DND-41 (cell line): Measurements from ENCODE around the gene PRKAR1B.
"Not testable (repeated sequence)": the region's sequence is repeated elsewhere in the genome, so short reads cannot be mapped to it uniquely, and the experiment has no call there.

Experiments
- ATAC-seq: fragments of 200-7000 bp; cut with Tn5 transposase; 3 replicates; pipeline ENCODE4 v1.9.1; 2021; ENCODE audit warnings: low read depth; ENCODE audit not compliant: insufficient read depth
- DNase-seq: peaks from one replicate; pipeline ENCODE4 v3.0.0-alpha.2; 2020
- H2AFZ ChIP-seq: 2 replicates; pipeline ENCODE4 v1.6.0; 2012; ENCODE audit warnings: low read depth, low read length
- H3K27ac ChIP-seq: 2 replicates; pipeline ENCODE4 v1.5.1; 2012; ENCODE audit warnings: low read length, inconsistent platforms
- H3K27me3 ChIP-seq: fragments of 200-600 bp; sonication (generic); 2 replicates; pipeline ENCODE4 v1.6.0; 2012; ENCODE audit warnings: low read length, mild to moderate bottlenecking, inconsistent platforms; ENCODE audit not compliant: insufficient read depth, poor library complexity
- H3K36me3 ChIP-seq: 2 replicates; pipeline ENCODE4 v1.5.1; 2012; ENCODE audit warnings: low read length, inconsistent platforms; ENCODE audit not compliant: insufficient read depth
- H3K4me1 ChIP-seq: 2 replicates; pipeline ENCODE4 v1.5.1; 2012; ENCODE audit warnings: mild to moderate bottlenecking, low read length; ENCODE audit not compliant: insufficient read depth
- H3K4me2 ChIP-seq: 2 replicates; pipeline ENCODE4 v1.6.0; 2012; ENCODE audit warnings: mild to moderate bottlenecking, moderate library complexity, low read length, inconsistent platforms; ENCODE audit not compliant: insufficient read depth
- H3K4me3 ChIP-seq, 2 experiments: fragments of 200-600 bp in 1 of 2; shearing (Covaris generic) in 1 of 2; 2 replicates each; pipeline ENCODE4 v1.5.1; 2012 to 2016; ENCODE audit warnings: inconsistent platforms in 2 of 2, low read length in 2 of 2, mild to moderate bottlenecking in 2 of 2, low read depth in 1 of 2, moderate library complexity in 1 of 2
- H3K79me2 ChIP-seq: 2 replicates; pipeline ENCODE4 v1.6.0; 2012; ENCODE audit warnings: low read length, inconsistent platforms; ENCODE audit not compliant: insufficient read depth
- H3K9ac ChIP-seq: 2 replicates; pipeline ENCODE4 v1.6.0; 2012; ENCODE audit warnings: low read depth, mild to moderate bottlenecking, inconsistent platforms, low read length, moderate library complexity
- H3K9me3 ChIP-seq: 2 replicates; pipeline ENCODE4 v1.5.1; 2012; ENCODE audit warnings: low read length, moderate library complexity, mild to moderate bottlenecking, inconsistent platforms; ENCODE audit not compliant: insufficient read depth, severe bottlenecking
- H4K20me1 ChIP-seq: 2 replicates; pipeline ENCODE4 v1.6.0; 2012; ENCODE audit warnings: low read length; ENCODE audit not compliant: insufficient read depth
- EZH2 ChIP-seq: IDR thresholded peaks from 3 replicates; pipeline ENCODE4 v1.6.1; 2012; ENCODE audit warnings: borderline replicate concordance, low read depth, mild to moderate bottlenecking, moderate library complexity, low read length, inconsistent platforms; ENCODE audit not compliant: severe bottlenecking
- TF ChIP-seq, protein P1 (sequence below): IDR thresholded peaks from 2 replicates; pipeline ENCODE4 v1.5.1; 2012; ENCODE audit warnings: borderline replicate concordance, low read length, moderate library complexity, mild to moderate bottlenecking; ENCODE audit not compliant: poor library complexity, severe bottlenecking; ENCODE audit errors: extremely low read depth

Gene PRKAR1B

GRCh38 chr7:755413-755805 is 28.3 kb upstream of the PRKAR1B start:
- Histone ChIP-seq H3K36me3 (peaks cover 93% of the 10 kb centered on the region), H3K4me3 (no peak overlapping the region), H3K27ac (no peak overlapping the region), H3K79me2 (peaks cover 8% of the 10 kb centered on the region; the same call in 1 of the 2 replicates), H3K27me3 (no peaks in the 10 kb centered on the region), H3K9ac (no peak overlapping the region), H3K9me3 (no peaks in the 10 kb centered on the region), H3K4me2 (no peak overlapping the region), H4K20me1 (peaks cover 20% of the 10 kb centered on the region), H3K4me1 (no peaks in the 10 kb centered on the region), H2AFZ (no peak overlapping the region)
- TF ChIP-seq, protein P1, sequence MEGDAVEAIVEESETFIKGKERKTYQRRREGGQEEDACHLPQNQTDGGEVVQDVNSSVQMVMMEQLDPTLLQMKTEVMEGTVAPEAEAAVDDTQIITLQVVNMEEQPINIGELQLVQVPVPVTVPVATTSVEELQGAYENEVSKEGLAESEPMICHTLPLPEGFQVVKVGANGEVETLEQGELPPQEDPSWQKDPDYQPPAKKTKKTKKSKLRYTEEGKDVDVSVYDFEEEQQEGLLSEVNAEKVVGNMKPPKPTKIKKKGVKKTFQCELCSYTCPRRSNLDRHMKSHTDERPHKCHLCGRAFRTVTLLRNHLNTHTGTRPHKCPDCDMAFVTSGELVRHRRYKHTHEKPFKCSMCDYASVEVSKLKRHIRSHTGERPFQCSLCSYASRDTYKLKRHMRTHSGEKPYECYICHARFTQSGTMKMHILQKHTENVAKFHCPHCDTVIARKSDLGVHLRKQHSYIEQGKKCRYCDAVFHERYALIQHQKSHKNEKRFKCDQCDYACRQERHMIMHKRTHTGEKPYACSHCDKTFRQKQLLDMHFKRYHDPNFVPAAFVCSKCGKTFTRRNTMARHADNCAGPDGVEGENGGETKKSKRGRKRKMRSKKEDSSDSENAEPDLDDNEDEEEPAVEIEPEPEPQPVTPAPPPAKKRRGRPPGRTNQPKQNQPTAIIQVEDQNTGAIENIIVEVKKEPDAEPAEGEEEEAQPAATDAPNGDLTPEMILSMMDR, result no peak
- no peak for TF ChIP-seq EZH2
- DNase-seq (no peak), ATAC-seq (no peak)

DNA sequence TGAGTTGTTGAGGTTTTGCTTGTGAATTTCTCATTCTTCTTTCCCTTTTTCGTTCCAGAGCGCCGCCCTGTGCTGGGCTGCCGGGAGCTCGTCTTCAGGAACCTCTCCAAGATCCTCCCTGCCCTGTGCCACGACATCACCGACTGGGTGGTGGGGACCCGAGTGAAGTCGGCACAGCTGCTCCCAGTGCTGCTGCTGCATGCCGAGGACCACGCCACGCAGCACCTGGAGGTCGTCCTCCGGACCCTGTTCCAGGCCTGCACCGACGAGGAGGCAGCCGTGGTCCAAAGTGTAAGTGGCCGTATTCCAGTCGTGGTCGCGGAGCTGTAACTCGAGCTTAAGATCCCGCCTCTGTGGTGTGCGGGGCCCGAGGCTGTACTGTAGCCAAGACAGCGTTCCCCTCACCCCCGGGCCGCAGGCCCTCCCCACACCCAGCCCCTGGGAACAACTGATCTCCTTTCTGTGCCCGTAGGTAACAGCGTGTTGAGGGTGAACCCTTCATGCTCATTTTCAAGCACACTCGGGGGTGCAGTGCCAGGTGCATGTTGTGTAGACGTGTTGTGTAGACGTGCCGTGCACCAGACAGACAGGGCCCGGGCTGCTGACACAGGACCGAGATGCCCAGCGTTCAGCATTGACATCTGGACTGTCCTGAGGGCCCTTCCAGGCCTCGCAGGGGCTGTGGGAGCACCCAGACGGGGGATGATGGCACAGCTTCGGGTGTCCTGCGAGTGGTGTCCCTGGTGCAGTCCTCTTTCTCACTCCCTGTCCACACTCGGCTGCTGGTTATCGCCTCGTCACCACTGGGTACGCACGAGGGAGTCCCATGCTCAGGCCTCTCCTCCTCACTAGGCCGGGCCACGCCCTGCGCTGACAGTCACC is 27.7 kb upstream of the PRKAR1B start:
- peaks cover 26% of the 10 kb centered on the region for H4K20me1 ChIP-seq
- ATAC-seq, result no peak
- peaks cover 94% of the 10 kb centered on the region for H3K36me3 ChIP-seq
- H3K27me3 ChIP-seq, result no peaks in the 10 kb centered on the region
- no peak for DNase-seq
- H3K79me2 ChIP-seq, result peaks cover 14% of the 10 kb centered on the region
- H3K27ac ChIP-seq, result no peak overlapping the region
- TF ChIP-seq, protein P1, result no peak
- no peak for TF ChIP-seq EZH2
- H3K9me3 ChIP-seq, result no peaks in the 10 kb centered on the region
- H3K9ac ChIP-seq, result no peak overlapping the region
- no peak overlapping the region for H3K4me3 ChIP-seq
- H3K4me2 ChIP-seq, result no peak overlapping the region
- H3K4me1 ChIP-seq, result no peaks in the 10 kb centered on the region
- H2AFZ ChIP-seq, result no peak overlapping the region

DNA sequence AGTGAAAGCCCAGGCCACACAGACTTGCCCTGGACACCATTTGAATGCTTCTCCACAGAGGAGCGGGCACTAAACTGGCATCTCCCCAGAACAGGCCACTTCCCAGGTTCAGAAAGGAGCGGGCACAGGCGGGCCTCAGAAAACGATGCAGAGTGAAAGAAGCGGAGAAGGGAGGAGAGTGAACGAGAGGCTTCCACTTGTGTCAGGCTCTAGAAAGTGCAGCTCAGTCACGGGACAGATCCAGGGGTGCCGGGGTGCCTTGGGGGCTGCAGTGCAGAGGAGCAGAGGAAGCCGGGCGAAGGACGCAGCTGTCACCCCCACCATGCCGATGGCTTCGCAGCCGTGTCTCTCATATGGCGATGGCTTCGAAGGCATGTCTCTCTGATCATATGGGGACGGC is 26.1 kb upstream of the PRKAR1B start:
- H3K36me3 ChIP-seq, result peaks cover 94% of the 10 kb centered on the region
- H3K27me3 ChIP-seq, result no peaks in the 10 kb centered on the region

GRCh38 chr7:752256-752655 is 25.2 kb upstream of the PRKAR1B start:
- not testable (repeated sequence) for H2AFZ ChIP-seq, H3K4me2 ChIP-seq, H3K9ac ChIP-seq, H3K4me3 ChIP-seq, ATAC-seq, H3K27me3 ChIP-seq, H3K4me1 ChIP-seq, H3K9me3 ChIP-seq, H3K27ac ChIP-seq, DNase-seq
- H3K79me2 ChIP-seq, result peaks cover 33% of the 10 kb centered on the region
- H3K36me3 ChIP-seq, result peaks cover 85% of the 10 kb centered on the region
- peaks cover 37% of the 10 kb centered on the region for H4K20me1 ChIP-seq

More for the DNA sequence above, 26.1 kb upstream of the PRKAR1B start:
- ATAC-seq, result no peak
- no peak overlapping the region for H2AFZ ChIP-seq
- TF ChIP-seq, protein P1, result no peak
- TF ChIP-seq EZH2, result no peak
- no peaks in the 10 kb centered on the region for H3K9me3 ChIP-seq
- H3K9ac ChIP-seq, result no peak overlapping the region
- no peak overlapping the region for H3K27ac ChIP-seq
- H3K4me3 ChIP-seq, result no peak overlapping the region
- H4K20me1 ChIP-seq, result peaks cover 36% of the 10 kb centered on the region
- no peaks in the 10 kb centered on the region for H3K4me1 ChIP-seq
- H3K4me2 ChIP-seq, result no peak overlapping the region
- H3K79me2 ChIP-seq, result peaks cover 30% of the 10 kb centered on the region
- DNase-seq, result no peak
